Measurements from ENCODE around the gene CSF1R. TPM values are rescaled to one million over a fixed set of nuclear protein-coding genes. Genes with fewer than 3 reads are reported as not detected.

CSF1R gene
- total and polyA plus RNA-seq, 2 of the 8 experiments (the other 6 are each of a cell fraction or from before 2014, with no cell fraction given): 0.12 TPM; not detected in 1

DNA sequence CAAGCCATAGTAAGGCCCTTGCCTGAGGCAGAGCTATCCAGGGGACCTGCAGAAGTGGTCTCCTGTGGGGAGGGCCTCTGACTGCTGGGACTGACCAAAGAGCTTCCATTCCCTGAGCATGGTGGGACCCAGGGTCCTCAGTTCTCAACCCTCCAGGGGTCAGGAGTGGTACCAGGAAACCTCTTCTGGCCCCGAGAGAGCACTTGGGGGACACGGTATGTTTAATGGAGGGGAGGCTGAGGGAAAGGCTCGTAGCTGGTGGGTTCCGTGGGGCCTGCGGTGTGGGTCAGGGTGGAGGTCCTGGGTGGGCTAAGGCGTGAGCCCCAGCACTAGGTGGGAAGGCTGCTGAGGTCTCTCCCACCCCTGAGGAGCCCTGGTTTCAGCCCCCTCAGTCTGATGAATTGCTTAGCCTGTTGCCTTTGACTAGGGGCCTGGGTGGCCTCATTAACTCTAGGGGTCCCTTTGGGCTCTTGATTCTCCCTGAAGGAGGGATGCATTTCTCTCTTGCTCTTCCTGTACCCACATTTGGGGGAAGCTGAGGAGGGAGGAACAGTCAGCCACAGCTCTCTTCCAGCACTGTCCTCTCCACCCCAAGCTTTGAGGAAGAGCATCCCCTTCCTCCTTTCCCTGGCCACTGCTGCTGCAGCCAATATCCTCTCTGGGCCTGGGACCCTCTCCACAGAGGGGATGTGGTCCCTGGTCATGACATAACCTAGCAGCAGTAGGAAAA is 34.0 kb downstream of the CSF1R start:
- no peak overlapping the region for H3K27ac ChIP-seq (ENCODE audit: low read depth, low read length)
- no peaks in the 10 kb centered on the region; a peak in 2 of 7 replicates for H3K27me3 ChIP-seq (replicated peaks in 1 of 4; ENCODE audit: control insufficient read depth in 3 of 4, extremely low read depth in 1 of 4, insufficient read depth in 3 of 4, low read length in 3 of 4)
- no peak overlapping the region for H3K56ac ChIP-seq (replicated peaks; ENCODE audit: insufficient read length, low read depth, low read length)
- peaks cover 0 to 4% (median 0%) of the 10 kb centered on the region in 4 experiments; a peak in 2 of 7 replicates for H3K4me1 ChIP-seq (replicated peaks in 1 of 4; ENCODE audit: control insufficient read depth in 3 of 4, insufficient read depth in 4 of 4, low read length in 3 of 4)
- H3K23me2 ChIP-seq (ENCODE audit: low read depth, low read length): no peaks in the 10 kb centered on the region
- H2BK15ac ChIP-seq (ENCODE audit: low read length): no peak overlapping the region
- no peak overlapping the region for H2BK5ac ChIP-seq (ENCODE audit: low read depth, low read length)
- FAIRE-seq (no peak), DNase-seq (ENCODE audit: low read depth in 1 of 2, low spot score in 2 of 2) (no peak)
- H2AK5ac ChIP-seq (ENCODE audit: low read depth, low read length): no peak overlapping the region
- no peak for TF ChIP-seq FOSL1 (IDR thresholded peaks at IDR 0.05; ENCODE audit: insufficient read depth, low read depth, low read length)
- TF ChIP-seq RFX5 (IDR thresholded peaks at IDR 0.05; ENCODE audit: borderline replicate concordance, low read depth, low read length): no peak
- no peak for TF ChIP-seq SIN3A (conservative IDR thresholded peaks at IDR 0.05 in 1 of 2, IDR thresholded peaks at IDR 0.05 in 1 of 2; ENCODE audit: low read depth in 1 of 2, low read length in 2 of 2)
- TF ChIP-seq, protein P1, sequence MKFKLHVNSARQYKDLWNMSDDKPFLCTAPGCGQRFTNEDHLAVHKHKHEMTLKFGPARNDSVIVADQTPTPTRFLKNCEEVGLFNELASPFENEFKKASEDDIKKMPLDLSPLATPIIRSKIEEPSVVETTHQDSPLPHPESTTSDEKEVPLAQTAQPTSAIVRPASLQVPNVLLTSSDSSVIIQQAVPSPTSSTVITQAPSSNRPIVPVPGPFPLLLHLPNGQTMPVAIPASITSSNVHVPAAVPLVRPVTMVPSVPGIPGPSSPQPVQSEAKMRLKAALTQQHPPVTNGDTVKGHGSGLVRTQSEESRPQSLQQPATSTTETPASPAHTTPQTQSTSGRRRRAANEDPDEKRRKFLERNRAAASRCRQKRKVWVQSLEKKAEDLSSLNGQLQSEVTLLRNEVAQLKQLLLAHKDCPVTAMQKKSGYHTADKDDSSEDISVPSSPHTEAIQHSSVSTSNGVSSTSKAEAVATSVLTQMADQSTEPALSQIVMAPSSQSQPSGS (IDR thresholded peaks at IDR 0.05; ENCODE audit: low read length): no peak
- no peak for TF ChIP-seq TCF12 (IDR thresholded peaks at IDR 0.05; ENCODE audit: low read depth, low read length)
- no peak for TF ChIP-seq CHD2 (IDR thresholded peaks at IDR 0.05; ENCODE audit: low read length)
- TF ChIP-seq RNF2 (IDR thresholded peaks at IDR 0.05; ENCODE audit: borderline replicate concordance, low read depth, low read length, missing control alignments, poor library complexity, severe bottlenecking): no peak
- TF ChIP-seq BCL11A (IDR thresholded peaks at IDR 0.05; ENCODE audit: low read depth in 2 of 2, low read length in 2 of 2): no peak
- TF ChIP-seq TAF7 (optimal IDR thresholded peaks at IDR 0.05; ENCODE audit: borderline replicate concordance, low read depth, low read length): no peak
- POLR2A ChIA-PET (ENCODE audit: partially characterized antibody): no interaction called here
- CTCF ChIA-PET (ENCODE audit: partially characterized antibody): interaction anchor here (1.2 to 1.3 kb wide), 2 partner anchors 63 to 166 kb away, joined by 4 read pairs; no protein-coding TSS in a partner anchor
- H4K91ac ChIP-seq (replicated peaks; ENCODE audit: insufficient read length, low read length): no peak overlapping the region
- H3K4me2 ChIP-seq (ENCODE audit: insufficient read depth in 1 of 2, low read depth in 2 of 2, low read length in 2 of 2): no peak overlapping the region
- WGBS, 2 experiments (ENCODE audit: extremely low coverage in 1 of 2, insufficient coverage in 1 of 2, insufficient read length in 1 of 2, insufficient replicate concordance in 2 of 2, low coverage in 1 of 2, low lambda C conversion rate in 2 of 2, missing lambda C conversion rate in 1 of 2): 70% methylated on average over 5 of the region's 6 CpGs; no CpG with 5 or more reads in 1 of the 2 experiments
- H3K36me3 ChIP-seq (ENCODE audit: control insufficient read depth in 2 of 4, insufficient read depth in 4 of 4, low read length in 3 of 4): peaks cover 25 to 53% (median 47%) of the 10 kb centered on the region in 4 experiments
- no peak overlapping the region for H3K18ac ChIP-seq (ENCODE audit: extremely low read depth, low read length)
- no peak overlapping the region for H3K4me3 ChIP-seq (ENCODE audit: extremely low read depth in 1 of 4, insufficient read depth in 2 of 4, low read depth in 3 of 4, low read length in 4 of 4)
- no peak overlapping the region for H3K14ac ChIP-seq (ENCODE audit: insufficient read length)
- no peak overlapping the region; the same call in 1 of the 2 replicates for H4K8ac ChIP-seq (ENCODE audit: extremely low read depth, insufficient read depth, low read length)
- no peaks in the 10 kb centered on the region for H3K79me1 ChIP-seq (ENCODE audit: low read depth, low read length)
- no peak overlapping the region for H2AFZ ChIP-seq (ENCODE audit: low read length)
- peaks cover 0 to 9% of the 10 kb centered on the region in 2 experiments for H4K20me1 ChIP-seq (replicated peaks in 1 of 2; ENCODE audit: control insufficient read depth in 1 of 2, insufficient read depth in 2 of 2, low read length in 2 of 2)
- no peak overlapping the region for H3K9ac ChIP-seq (replicated peaks in 1 of 4; ENCODE audit: extremely low read depth in 1 of 4, low read depth in 3 of 4, low read length in 3 of 4)
- H3K9me3 ChIP-seq (ENCODE audit: insufficient read depth in 2 of 2, low read depth in 1 of 2, low read length in 1 of 2): no peaks in the 10 kb centered on the region
- H2BK12ac ChIP-seq (ENCODE audit: low read depth, low read length): no peak overlapping the region
- no peak overlapping the region for H2BK120ac ChIP-seq (replicated peaks; ENCODE audit: low read depth, low read length)
- no peaks in the 10 kb centered on the region for H3K79me2 ChIP-seq (ENCODE audit: control insufficient read depth in 1 of 2, insufficient read depth in 2 of 2, low read length in 2 of 2)
- no peak overlapping the region for H3K23ac ChIP-seq (ENCODE audit: insufficient read length)
- no peak overlapping the region for H3K4ac ChIP-seq (replicated peaks; ENCODE audit: insufficient read length, low read depth, low read length)
- no peak overlapping the region for H2BK20ac ChIP-seq (ENCODE audit: low read length)
- no peak overlapping the region for H4K5ac ChIP-seq (ENCODE audit: insufficient read length, low read depth, low read length)
